Measurements from ENCODE around the gene C12orf75.

GRCh38 chr12:105324704-105325103, 5.8 kb upstream of the C12orf75 start:
- TF ChIP-seq CTCF (IDR thresholded peaks at IDR 0.05 in 8 of 11, conservative IDR thresholded peaks at IDR 0.05 in 3 of 11) (no peak), POLR2A (IDR thresholded peaks at IDR 0.05) (no peak), POLR2AphosphoS5 (IDR thresholded peaks at IDR 0.05) (no peak)
